OCI-LY7 (cell line): ENCODE results near the gene DCTD.

Experiments used
- EZH2phosphoT487 ChIP-seq: fragments of 200-600 bp; sonication (generic); IDR thresholded peaks from 2 replicates; pipeline ENCODE4 v1.6.1; 2018; ENCODE audit warnings: low read depth, borderline replicate concordance, mild to moderate bottlenecking, mixed run types, antibody characterized with exemption, low read length, moderate library complexity, mixed read lengths
- TF ChIP-seq, protein P1 (sequence below): fragments of 200-600 bp; sonication (generic); conservative IDR thresholded peaks from 2 replicates; pipeline ENCODE4 v1.5.1; 2014; ENCODE audit warnings: mild to moderate bottlenecking, antibody characterized with exemption, low read length, moderate library complexity, mixed read lengths

DNA sequence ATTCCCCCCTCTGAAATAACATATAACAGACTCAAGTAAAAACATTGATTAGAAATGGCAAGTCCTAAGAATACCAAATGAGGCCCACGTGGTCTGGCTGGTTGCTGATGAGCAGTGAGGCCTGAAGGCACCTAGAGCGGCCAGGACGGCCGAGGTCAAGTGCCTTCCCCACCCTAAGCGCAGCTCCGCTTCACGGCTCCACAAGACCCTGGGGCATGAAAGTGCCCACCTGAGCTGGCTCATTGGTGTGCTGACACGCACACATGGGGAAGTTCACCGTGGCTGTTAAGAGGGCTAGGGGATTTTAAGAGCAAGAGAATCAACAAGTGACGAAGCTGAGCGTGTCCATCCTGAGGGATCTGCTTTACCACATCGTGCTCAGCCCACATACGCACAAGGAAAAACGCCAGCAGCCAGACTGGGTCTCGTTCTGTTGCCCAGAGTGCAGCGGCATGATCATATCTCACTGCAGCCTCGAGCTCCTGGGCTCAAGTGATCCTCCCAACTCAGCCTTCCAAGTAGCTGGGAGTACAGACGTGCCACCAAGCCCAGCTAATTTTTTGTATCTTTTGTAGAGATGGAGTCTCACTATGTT lies 22.4 kb downstream of the DCTD start:
- TF ChIP-seq, protein P1, sequence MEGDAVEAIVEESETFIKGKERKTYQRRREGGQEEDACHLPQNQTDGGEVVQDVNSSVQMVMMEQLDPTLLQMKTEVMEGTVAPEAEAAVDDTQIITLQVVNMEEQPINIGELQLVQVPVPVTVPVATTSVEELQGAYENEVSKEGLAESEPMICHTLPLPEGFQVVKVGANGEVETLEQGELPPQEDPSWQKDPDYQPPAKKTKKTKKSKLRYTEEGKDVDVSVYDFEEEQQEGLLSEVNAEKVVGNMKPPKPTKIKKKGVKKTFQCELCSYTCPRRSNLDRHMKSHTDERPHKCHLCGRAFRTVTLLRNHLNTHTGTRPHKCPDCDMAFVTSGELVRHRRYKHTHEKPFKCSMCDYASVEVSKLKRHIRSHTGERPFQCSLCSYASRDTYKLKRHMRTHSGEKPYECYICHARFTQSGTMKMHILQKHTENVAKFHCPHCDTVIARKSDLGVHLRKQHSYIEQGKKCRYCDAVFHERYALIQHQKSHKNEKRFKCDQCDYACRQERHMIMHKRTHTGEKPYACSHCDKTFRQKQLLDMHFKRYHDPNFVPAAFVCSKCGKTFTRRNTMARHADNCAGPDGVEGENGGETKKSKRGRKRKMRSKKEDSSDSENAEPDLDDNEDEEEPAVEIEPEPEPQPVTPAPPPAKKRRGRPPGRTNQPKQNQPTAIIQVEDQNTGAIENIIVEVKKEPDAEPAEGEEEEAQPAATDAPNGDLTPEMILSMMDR: no peak
- no peak for TF ChIP-seq EZH2phosphoT487
